ENCODE data around the gene SART3.

DNA sequence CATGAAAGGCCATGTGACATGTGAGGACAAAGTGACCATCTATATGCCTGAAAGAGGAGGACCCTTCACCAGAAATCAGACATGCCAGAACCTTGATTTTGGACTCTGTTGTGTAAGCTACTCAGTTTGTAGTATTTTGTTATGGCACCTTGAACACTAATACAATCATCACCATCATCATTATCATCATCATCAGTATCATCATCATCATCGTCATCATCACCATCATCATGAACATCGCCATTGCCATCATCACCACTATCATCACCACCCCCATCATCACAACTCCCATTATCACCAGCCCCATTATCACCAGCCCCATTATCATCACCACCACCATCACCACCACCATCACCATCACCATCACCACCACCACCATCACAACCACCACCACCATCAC lies 17.3 kb upstream of the SART3 start:
- no peak for TF ChIP-seq POLR2A (IDR thresholded peaks at IDR 0.05)
- no peak for TF ChIP-seq CTCF (IDR thresholded peaks at IDR 0.05)

Data from esophagus squamous epithelium (tissue), 4 donors.